D341Med (cell line): ENCODE data around the gene PLCD1.
"Not testable (repeated sequence)": the region's sequence is repeated elsewhere in the genome, so short reads cannot be mapped to it uniquely, and the experiment has no call there.

Experiments
- DNase-seq: peaks from one replicate; pipeline ENCODE4 v3.0.0; 2012; ENCODE audit warnings: low spot score

The PLCD1 gene

DNA sequence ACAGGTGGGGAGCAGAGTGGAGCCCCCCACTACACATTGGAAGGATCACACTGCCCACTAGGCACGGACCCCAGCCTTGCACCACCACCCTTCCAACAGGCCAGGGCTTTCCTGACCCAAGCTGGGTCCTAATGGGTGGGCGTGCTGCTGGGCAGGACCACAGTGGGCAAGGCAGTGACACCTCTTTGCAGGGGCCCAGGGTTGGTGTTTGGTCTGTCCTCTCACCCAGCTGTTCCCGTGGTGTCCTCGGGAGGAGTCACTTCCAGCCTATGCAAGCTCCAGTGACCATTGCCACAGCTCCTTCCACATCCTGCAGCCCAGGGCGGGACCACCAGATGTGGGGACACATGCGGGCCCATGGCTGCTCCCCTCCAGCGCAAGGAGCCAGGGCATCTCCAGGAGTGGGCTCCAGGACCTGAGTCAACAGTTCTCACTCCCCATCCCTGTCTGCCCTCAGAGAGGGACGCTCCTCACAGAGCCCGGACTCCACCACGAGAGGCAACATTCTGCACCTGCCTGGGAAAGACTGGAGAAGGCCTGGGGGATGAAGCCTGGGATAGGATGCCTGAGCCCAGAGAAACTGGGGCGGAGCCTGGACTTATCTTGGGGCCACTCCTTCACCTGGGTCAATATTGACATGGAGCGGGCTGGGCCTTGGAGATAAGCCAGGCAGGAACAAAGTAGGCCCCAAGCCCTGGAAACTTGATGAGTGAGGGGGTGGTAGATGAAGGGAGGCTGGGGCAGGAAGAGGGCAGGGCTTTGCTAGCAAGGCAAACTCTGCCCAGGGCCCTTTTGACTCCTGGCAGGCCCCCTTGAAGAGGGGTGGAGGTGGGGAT lies 42.7 kb downstream of the PLCD1 start:
- DNase-seq, result peak; percentile 12

DNA sequence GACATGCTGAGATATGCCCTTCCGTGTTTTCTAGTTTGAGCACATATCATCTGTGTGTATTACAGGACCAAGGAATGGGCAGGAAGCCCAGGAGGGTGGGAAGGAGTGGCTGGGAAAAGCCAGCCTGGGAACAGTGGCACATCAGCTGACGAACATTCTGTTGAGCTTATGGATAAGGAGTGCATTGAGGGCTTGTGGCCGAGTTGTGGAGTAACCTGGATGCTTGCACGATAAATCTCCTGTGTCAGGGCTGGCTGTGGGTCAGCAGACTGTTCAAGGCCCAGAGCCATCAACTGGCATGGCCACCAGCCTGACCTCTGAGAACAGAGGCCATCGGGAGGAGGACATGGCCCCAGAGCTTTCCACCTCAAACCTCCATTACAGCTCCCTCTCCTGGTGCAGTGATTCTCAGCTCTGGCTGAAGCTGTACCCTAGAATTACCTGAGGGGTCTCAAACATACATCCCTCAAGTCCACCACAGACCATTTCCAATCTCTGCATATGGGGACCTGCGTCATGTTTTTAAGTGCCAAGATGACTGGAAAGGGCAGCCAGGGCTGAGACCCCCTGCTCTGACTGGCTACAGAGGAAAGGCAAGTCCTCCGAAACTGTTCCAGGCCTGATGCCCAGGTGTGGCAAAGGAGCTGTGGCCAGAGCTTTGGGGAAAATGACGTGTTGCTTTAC lies 43.7 kb downstream of the PLCD1 start:
- peak; percentile 10 for DNase-seq

DNA sequence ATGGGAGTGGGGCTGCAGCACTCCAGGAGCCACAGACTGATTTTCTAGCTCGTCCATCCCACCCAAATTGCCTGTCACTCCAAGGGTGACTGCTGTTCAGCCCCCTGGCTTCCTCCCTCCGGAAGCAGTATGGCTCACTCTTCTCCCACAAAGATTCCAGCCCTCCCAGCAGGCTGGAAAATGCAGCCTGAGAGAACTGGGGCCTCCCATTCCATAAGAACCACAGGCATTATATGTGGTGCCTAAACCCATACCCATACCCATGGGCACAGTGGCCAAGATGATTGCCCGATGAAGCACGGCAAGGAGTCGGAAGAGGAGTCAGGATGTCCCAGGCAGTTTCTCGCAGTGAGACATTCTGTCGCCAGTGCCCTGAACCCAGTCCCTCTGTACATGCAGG lies 44.8 kb downstream of the PLCD1 start:
- peak; percentile 13 for DNase-seq

DNA sequence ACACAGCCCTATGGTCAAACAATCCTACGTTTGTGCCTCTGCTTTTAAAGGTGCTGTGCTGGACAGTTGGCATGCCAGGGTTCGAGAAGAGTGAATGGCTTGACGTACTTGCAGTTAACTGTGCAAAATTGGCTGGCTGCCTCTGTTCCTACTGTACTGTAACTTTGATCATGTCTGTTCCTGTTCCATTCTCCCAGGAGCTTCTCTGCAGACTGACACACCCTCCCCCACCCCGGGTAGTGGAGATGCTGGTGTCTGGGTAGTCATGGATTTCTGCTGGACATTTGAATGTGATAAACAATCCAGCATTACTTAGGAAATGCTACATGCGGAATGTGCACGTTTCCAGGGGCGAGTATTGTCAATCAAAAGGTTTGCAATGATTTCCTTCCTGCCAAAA lies 45.4 kb downstream of the PLCD1 start:
- no peak for DNase-seq

DNA sequence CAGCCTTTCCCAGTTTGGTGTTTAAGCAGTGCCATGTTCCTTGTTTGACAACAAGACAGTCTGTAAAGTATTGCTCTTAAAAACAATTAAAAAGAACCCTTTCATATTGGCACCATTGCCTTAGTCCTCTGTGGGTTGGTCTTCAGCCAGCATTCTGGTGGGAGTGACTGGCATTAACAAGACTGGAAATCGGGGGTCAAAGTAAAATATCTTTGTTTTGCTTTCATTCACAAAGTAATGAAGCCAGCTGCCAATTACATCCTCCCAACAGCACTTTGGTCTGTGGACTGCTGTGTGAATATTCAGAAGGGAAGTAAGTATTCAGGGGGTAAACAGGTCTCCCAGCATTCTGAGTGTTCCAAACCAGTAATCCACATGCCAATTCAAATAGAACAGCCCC lies 47.1 kb downstream of the PLCD1 start:
- DNase-seq, result no peak

DNA sequence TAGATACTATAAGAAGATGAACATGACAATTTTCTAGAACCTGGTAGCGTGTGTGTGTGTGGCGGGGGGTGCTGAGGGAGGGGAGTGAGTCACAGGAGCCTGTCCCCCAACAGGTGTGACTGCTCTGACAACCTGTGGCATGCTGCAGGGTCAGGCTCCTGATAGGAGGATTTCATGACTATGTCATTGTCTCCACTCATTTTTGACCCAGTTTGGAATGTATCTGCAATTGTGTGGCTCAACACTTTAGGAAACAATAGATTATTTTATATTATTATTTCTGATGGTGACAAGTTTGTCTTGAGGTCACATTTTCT lies 48.1 kb downstream of the PLCD1 start:
- no peak for DNase-seq

DNA sequence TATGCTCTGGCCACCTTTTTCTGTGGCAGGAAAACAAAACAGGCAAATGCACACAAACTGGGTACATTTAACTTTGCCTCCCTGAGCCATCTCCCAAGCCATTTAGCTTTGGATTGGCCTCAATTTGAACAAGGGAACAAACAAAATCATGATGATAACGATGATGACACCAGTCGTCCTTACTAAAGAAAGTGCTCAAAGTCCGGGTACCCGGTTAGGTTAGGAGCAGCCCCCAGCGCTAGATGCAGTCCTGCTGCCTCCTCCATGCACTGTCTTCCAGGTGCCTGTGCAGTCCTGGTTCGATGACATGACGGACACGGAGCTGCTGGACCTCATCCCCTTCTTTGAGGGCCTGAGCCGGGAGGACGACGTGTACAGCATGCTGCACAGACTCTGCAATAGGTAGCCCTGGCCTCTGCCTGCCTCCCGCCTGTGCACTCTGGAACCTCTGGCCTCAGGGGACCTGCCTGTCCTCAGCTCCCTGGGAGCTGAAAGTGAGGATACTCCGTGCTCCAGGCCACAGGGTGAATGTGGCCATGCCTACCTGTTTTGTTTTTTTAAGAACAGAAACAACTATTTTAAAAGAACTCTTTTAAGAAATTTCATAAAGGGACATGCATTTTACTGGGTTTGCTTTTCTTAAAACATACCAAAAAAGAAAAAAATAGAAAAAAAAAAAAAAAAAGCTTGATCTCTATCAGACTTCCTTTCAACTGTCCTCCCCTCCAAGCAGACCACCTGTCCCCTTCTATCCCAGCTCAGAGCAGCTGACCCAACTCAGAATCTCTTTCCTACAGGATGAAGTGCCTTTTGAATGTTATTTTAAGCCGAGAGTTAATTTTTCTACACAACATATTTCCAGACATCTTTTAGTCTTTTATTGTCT lies 48.7 kb downstream of the PLCD1 start:
- DNase-seq, result peak; percentile 17

DNA sequence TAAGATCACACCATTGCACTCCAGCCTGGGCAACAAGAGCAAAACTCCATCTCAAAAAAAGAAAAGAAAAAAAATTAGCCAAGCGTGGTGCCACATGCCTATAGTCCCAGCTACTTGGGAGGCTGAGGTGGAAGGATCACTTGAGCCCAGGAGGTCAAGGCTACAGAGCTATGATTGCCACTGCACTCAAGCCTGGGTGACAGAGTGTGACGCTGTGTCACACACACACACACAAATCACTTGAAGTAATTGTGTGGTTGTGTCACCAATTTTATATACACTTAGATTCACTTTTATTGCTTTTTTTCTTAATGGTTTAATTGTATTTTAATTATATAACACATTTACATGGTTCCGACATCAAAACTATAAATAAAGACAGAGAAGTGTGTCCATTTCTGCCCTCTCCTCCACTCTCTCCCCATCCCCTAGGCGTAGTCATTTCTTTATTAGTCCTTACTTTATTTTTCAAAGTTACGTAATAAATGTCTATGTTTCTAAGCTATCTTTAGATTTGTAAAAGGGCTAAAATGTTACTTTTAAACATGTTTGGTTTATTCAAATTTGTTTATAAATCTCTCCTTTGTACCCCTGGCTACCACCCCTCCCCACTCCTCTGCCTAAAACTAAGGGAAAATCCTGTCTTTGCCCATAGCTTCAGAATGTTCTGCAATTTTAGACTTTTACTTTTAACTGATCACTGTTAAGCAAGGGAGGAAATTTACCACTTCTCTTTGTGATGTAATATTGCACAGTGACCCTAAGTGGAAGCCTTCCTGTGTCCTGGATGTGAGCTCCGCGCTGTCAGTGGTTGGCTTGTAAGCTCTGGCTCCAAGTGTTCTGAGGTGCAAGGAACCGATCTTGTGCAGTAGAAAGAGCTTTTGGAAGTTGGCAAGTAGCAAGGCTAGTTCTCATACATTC lies 49.6 kb downstream of the PLCD1 start:
- no peak for DNase-seq

DNA sequence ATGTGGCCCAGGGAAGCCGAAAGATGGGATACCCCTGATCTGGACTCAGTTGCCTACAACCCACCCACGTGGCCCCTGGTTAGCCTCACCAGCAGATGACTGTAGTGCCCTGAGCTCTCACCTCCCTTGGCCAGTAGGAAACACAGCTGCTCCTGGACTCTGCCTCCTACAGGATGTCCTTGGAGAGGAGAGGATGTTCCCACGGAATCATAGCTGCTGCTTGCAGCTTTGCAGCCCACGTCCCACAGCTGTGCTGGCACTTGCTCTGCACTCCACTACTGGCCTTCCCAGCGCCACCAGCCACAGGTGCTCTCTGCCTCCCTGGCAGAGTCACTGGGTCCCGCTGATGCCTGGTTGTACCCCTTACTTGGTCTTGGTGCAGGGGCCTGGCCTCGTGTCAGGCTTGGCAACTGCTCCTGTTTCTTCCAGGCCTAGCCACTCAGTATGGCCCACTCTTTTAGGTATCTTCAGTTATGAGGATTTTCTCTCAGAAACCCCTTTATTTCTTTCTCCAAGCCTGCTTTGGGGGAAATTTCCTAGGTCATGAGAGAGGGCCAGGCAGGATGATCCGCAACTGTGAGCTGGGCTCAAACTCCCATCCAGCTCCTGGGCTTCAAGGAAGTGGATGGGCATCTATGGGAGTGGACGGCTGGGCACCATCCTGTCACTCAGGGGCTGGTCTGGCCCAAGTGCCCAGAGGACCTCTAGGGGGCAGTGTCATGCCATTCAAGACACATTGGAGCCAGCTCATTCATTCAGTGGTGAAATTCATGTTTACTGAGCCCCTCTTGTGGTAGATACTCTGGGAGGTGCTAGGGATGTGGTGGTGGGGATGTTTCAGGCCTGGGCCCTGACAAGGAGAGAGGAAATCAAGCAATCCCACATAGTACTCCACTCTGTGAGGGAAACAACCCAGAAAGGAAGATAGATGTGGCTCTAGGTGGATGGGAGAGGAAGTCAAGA lies 55.0 kb downstream of the PLCD1 start:
- peak; percentile 79 for DNase-seq

DNA sequence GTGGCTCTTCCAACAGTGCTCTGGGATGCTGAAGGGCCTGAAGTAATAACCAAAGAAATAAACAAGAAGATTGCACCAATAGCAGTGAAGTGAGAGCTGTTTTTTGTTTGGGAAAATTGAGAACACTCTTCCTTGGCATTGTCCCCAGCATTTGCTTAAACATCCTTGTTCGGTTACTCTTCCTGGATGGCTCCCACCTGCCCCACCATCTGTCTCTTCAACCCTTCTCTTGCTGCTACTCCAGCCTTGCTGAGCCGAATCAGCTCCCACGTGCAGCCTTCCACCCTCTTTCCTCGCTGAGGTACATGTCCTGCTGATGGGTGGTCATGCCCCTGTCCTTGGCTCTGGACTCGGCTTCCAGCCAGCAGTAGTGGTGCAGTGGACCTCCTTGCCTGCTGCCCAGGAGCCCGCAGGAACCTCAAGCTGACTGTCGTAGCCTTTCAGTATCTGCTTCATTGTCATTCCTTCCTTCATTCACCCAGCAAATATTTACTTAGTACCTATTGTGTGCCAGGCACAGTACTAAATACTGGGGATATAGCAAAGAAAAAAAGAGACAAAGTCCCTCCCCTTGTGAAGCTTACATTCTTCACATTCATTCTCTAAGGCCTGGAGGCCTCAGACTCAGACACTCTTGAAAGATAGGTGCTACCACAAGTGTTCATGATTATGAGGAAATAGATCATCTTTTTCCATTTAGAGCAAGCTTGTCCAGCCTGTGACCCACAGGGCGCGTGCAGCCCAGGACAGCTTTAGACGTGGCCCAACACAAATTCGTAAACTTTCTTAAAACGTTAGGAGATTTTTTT lies 56.0 kb downstream of the PLCD1 start:
- no peak for DNase-seq

DNA sequence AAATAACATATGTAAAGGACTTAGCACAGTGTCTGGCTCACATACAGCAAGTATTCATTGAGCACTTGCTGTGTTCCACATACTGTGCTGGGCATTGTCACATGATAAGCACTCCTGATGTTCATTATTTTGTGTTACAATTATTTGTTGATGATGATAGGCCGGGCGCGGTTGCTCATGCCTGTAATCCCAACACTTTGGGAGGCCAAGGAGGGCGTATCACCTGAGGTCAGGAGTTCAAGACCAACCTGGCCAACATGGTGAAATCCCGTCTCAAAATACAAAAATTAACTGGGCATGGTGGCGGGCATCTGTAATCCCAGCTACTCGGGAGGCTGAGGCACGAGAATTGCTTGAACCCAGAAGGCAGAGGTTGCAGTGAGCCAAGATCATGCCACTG lies 57.4 kb downstream of the PLCD1 start:
- not testable (repeated sequence) for DNase-seq

DNA sequence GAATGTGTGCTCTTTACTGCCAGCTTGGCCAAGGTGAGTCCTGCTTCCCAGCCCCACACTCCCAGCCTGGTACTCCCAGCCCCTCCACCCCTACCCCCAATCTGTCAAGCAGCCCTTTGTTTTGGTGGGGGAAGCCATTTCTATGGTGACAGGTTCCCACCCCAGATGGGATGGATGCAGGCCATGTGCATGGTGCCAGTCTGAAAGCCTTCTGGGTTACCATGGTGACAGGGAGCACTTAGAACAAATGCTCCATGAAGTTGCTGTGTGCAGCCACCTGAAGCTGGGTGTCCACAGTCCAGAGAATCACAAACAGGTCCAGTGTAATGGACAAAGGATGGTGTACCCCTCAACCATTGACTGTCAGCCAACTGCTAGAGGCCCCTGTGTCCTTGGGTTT lies 58.0 kb downstream of the PLCD1 start:
- no peak for DNase-seq

DNA sequence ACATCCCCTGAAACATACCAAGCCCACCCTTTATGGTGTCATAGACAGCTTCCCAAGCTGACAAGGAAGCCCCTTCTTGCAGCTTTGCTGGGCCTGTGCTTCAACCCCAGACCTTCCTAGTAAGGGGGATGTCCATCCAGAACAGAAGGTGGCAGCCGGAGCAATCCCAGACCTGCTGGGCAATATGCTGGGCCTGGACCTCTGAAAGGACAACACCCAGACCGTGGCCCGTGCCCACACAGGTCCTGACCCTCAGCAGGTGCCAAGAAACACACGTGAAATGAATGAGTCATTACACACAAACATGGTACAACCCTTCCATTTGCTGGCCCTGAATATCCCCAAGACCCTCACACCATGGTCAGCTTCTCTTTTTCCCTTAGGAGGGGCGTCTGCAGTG lies 58.6 kb downstream of the PLCD1 start:
- DNase-seq, result no peak

DNA sequence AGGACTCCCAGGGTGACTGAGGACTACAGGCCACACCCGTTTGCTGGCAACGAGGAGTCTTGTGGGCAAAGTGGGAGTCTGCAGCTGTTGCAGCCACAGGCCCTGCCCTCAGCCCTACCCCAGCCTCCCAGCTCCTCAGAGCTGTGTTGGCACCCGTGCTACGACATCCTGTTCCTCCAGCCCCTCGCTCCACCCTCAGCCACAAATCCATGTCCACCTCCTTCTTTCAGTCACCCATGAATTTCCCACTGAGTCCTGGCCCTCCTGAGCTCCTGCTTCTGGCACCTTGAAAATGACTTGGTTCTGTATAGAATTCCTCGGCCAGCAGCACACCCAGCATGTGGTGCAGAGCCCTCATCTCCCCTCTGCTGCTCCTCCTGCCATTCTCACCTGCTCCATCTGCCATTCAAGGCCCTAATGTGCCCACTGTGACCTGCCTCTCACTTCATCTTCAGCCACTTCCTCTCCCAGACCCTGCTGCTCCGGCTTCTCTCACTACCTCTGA lies 59.8 kb downstream of the PLCD1 start:
- no peak for DNase-seq

DNA sequence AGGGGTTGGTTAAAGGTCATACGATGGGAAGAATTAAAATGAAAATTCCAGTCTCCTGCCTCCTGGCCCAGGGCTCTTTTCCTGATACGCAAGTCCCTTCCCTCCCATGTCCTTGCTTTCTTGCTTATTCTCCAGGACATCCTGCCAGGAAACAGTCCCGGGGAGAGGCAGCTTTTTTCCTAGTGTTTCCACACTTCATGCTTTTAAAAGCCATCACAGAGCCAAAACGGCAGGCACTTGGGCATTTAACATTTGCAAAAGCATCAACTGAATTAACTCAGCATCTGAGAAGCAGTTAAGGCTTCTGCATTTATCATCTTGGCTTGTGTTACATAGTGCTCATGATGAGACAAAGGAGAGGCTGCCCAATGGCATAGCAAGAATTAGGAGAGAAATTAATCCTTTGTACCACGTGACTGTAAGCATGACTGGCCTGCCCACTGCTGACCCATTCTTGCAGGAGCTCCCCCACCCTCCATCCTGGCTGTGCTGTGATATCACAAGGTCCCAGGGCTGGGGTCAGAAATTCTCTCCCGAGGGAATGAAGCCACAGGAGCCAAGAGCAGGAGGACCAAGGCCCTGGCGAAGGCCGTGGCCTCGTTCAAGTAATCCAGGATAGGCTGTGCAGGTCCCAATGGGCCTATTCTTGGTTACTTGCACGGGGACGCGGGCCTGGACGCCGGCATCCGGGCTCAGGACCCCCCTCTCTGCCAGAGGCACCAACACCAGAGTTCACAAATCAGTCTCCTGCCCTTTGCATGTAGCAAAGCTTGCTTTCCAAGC lies 60.4 kb downstream of the PLCD1 start:
- DNase-seq, result no peak

DNA sequence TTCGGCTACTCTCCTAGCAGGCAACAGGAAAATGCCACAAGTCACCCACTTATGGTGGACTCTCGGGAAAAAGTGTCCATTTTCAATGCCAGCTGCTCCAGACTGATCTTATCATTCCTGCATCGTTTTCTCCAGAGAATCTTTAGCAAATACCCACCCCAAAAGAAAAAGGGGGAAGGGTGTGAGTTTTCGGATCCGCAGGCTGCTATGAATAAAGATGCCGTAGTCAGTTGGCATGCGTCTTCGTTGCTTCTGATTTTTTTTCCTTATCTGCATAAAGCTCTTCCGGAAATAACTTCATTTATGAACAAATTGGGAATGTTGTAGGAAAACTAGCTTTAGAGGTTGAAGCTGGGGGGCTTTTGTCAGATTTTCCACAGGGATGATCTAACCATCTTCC lies 61.2 kb downstream of the PLCD1 start:
- no peak for DNase-seq

DNA sequence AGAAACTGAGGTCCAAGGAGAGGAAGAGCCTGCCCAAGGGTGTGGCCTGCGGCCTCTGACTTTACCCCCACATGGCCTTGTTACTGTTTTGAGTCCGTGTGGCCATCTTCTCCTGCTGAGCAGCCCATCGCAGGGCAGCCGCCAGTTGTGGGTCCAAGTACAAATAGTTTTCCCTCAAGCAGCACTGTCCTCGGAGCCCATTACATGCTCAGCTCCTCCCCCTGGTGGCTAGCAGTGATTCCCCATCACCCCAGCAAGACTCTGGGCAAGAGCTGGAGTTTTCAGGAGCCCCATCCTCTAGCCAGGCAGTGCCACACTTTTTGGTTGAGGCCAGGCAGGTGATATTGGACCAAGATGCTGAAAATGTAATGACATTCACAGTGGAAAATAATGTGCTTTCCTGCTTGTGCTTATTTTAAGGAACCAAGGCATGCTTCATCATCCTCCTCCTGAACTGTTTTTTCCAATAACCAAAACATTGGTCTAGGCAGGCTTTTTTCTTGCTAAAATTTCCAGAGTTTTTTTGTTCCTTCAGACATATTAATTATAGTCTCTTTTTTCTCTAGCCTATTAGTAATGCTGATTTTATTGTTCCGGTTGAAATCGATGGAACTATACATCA lies 62.1 kb downstream of the PLCD1 start:
- DNase-seq, result peak; percentile 85

DNA sequence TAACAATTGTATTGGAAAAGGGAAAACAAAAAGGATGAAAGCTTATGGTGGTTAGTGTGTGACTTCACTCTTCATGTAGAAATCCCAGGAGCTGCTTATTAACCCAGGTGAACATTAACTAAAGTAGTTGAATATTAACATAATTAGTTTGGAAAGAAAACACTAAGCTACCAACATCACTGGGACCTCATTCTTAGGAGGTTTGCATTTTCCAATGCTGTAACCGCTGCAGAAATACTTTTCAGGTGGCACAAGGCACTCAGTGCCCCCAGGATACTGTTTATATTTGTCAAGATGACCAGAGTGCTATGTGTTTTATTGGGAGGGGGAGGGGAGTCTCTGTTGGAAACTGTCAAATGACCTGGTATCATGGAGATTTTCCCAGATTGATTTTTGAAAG lies 64.7 kb downstream of the PLCD1 start:
- DNase-seq, result no peak
